B cell (primary cell): ENCODE measurements around the gene RDH12. TPM values are rescaled to one million over a fixed set of nuclear protein-coding genes. Genes with fewer than 3 reads are reported as not detected.

ENCODE experiments used
- ATAC-seq: fragments of 200-7000 bp; cut with Tn5 transposase; one replicate; pipeline ENCODE4 v1.10.0; 2021; ENCODE audit warnings: low read depth, mild to moderate bottlenecking, moderate number of reproducible peaks, moderate library complexity
- CTCF ChIA-PET: fragments of 350-600 bp; sonication (Branson Sonifier 250); formaldehyde crosslinking; loops from one replicate; lab custom pipeline; 2021; ENCODE audit warnings: antibody characterized with exemption, inconsistent platforms; lab: Charles Lee
- POLR2A ChIA-PET: fragments of 350-600 bp; sonication (Branson Sonifier 250); formaldehyde crosslinking; loops from one replicate; lab custom pipeline; 2021; ENCODE audit warnings: antibody characterized with exemption; lab: Charles Lee
- DNase-seq: peaks from one replicate; pipeline ENCODE4 v3.0.0; 2013
- H2AFZ ChIP-seq: 2 replicates; pipeline ENCODE4 v1.6.1; 2012; ENCODE audit warnings: mild to moderate bottlenecking, low read depth, low read length; ENCODE audit not compliant: insufficient read depth, poor library complexity, severe bottlenecking
- H3K27ac ChIP-seq, 2 donors: 1 replicate in 1 of 2; 2 replicates in 1 of 2; pipeline ENCODE4 v1.5.1; 2012 to 2013; ENCODE audit warnings: low read length in 2 of 2, mild to moderate bottlenecking in 2 of 2, moderate library complexity in 1 of 2
- H3K27me3 ChIP-seq, 4 experiments: fragments of 200-600 bp in 1 of 4; sonication (generic) in 1 of 4; replicated peaks in 1 of 4; 1 replicate in 2 of 4; 2 replicates in 2 of 4; pipeline versions ENCODE4 v1.6.1 to v1.7.0; 2013 to 2016; ENCODE audit warnings: low read length in 3 of 4, mild to moderate bottlenecking in 2 of 4, mixed read lengths in 1 of 4, moderate library complexity in 1 of 4; ENCODE audit not compliant: insufficient read depth in 4 of 4, control insufficient read depth in 3 of 4; ENCODE audit errors: control extremely low read depth in 1 of 4
- H3K36me3 ChIP-seq, 2 experiments: replicated peaks in 1 of 2; 1 replicate in 1 of 2; 2 replicates in 1 of 2; pipeline versions ENCODE4 v1.6.1 to v1.7.1; 2013; ENCODE audit warnings: low read length in 1 of 2; ENCODE audit not compliant: insufficient read depth in 2 of 2, control insufficient read depth in 1 of 2; ENCODE audit errors: control extremely low read depth in 1 of 2, extremely low read depth in 1 of 2
- H3K4me1 ChIP-seq, 2 donors: fragments of 200-600 bp in 1 of 2; sonication (generic) in 1 of 2; 1 replicate in 1 of 2; 2 replicates in 1 of 2; pipeline versions ENCODE4 v1.5.1 to v1.6.1; 2013 to 2017; ENCODE audit warnings: low read length in 2 of 2; ENCODE audit not compliant: control insufficient read depth in 2 of 2, insufficient read depth in 2 of 2
- H3K4me2 ChIP-seq: replicated peaks from 2 replicates; pipeline ENCODE3; 2012; ENCODE audit warnings: mild to moderate bottlenecking, low read depth, low read length; ENCODE audit not compliant: poor library complexity, severe bottlenecking
- H3K4me3 ChIP-seq, 5 experiments: fragments of 200-600 bp in 1 of 5; sonication (generic) in 1 of 5; 1 replicate in 3 of 5; 2 replicates in 2 of 5; pipeline versions ENCODE4 v1.5.1 to v1.7.0; 2011 to 2016; ENCODE audit warnings: low read length in 4 of 5, mild to moderate bottlenecking in 4 of 5, low read depth in 2 of 5, control low read depth in 1 of 5, moderate library complexity in 1 of 5; ENCODE audit not compliant: insufficient read depth in 1 of 5; ENCODE audit errors: control extremely low read depth in 1 of 5, extremely low read depth in 1 of 5
- H3K79me2 ChIP-seq: fragments of 200-600 bp; sonication (generic); one replicate; pipeline ENCODE4 v1.6.0; 2016; ENCODE audit warnings: low read length; ENCODE audit not compliant: control insufficient read depth, insufficient read depth
- H3K9ac ChIP-seq: fragments of 200-600 bp; sonication (generic); 2 replicates; pipeline ENCODE4 v1.6.1; 2017; ENCODE audit warnings: mild to moderate bottlenecking, low read length, moderate library complexity
- H3K9me3 ChIP-seq, 3 donors: one replicate each; pipeline versions ENCODE4 v1.6.1 to v1.7.1; 2013; ENCODE audit warnings: low read length in 2 of 3; ENCODE audit not compliant: control insufficient read depth in 2 of 3, insufficient read depth in 1 of 3; ENCODE audit errors: control extremely low read depth in 1 of 3
- H4K20me1 ChIP-seq: 2 replicates; pipeline ENCODE4 v1.6.0; 2012; ENCODE audit warnings: mild to moderate bottlenecking, low read length; ENCODE audit not compliant: insufficient read depth, control insufficient read depth, poor library complexity, severe bottlenecking
- H3K27ac Mint-ChIP-seq: one replicate; pipeline ENCODE4 v1.8.0; 2021; ENCODE audit warnings: mixed read lengths
- H3K27me3 Mint-ChIP-seq: one replicate; pipeline ENCODE4 v1.8.0; 2021; ENCODE audit warnings: mixed read lengths
- H3K4me1 Mint-ChIP-seq: one replicate; pipeline ENCODE4 v1.8.0; 2021; ENCODE audit warnings: mixed read lengths
- H3K4me3 Mint-ChIP-seq: one replicate; pipeline ENCODE4 v1.8.0; 2021; ENCODE audit warnings: mixed read lengths
- H3K9me3 Mint-ChIP-seq: one replicate; pipeline ENCODE4 v1.8.0; 2022; ENCODE audit warnings: mixed read lengths; ENCODE audit not compliant: insufficient read depth
- EZH2 ChIP-seq: IDR thresholded peaks from 2 replicates; pipeline ENCODE4 v1.6.1; 2012; ENCODE audit warnings: borderline replicate concordance, low read depth, mild to moderate bottlenecking, moderate library complexity, low read length; ENCODE audit not compliant: insufficient read depth, poor library complexity, severe bottlenecking
- WGBS: methylation state at CpG from one replicate; pipeline ENCODE4 v1.1.5; 2013; ENCODE audit warnings: missing lambda C conversion rate; ENCODE audit not compliant: insufficient coverage; 5-methylcytosine and 5-hydroxymethylcytosine counted together
- intact Hi-C: fragments of 100-400 bp; cut with micrococcal nuclease; formaldehyde crosslinking; loops from one replicate; pipeline ENCODE4 v1.10.0; 2022
- polyA plus RNA-seq: library from polyadenylated mRNA; depleted of rRNA; stranded (reverse); fragments of >200 nt; gene quantifications from 2 replicates; pipeline ENCODE4 v1.2.3, GENCODE V29; 2012
- total RNA-seq, 2 donors: library from RNA; stranded (reverse); fragments of 120-200 nt in 1 of 2; gene quantifications; 1 replicate in 1 of 2; 2 replicates in 1 of 2; pipeline versions ENCODE4 v1.2.3 to v1.2.4, GENCODE V29; 2013 to 2022
- TF ChIP-seq, protein P1 (sequence below): fragments of 200-600 bp; IDR thresholded peaks from one replicate; pipeline ENCODE4 v1.8.0; 2022; ENCODE audit warnings: antibody characterized with exemption, mild to moderate bottlenecking

Gene RDH12
- total and polyA plus RNA-seq, 2 donors (not counting 1 experiment from before 2014, with no cell fraction given), result not detected

DNA sequence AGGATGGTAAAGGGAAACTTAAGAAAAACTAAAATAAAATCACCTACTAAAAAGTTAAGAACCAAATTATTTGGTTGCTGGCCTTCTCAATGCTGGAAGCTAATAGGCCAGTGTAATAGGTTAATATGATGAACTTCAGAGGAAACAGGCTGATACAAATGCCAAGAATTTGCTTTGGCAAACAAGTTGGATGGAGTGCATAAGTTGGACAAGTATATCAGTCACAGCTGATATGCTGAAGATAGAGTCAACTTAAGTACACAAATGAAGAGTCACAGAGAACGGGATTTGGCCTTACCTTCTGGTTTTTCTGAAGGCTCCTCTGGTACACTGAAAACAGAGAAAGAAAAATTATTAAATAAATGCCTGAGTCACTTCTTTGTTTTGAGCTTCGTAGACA is 66.5 kb downstream of the RDH12 start:
- Histone ChIP-seq H3K4me1 (peaks cover 12 to 14% of the 10 kb centered on the region in 2 donors), H2AFZ (no peak overlapping the region), H3K27ac (no peak overlapping the region), H3K9ac (no peak overlapping the region), H3K9me3 (no peaks in the 10 kb centered on the region), H3K4me3 (no peak overlapping the region), H4K20me1 (no peaks in the 10 kb centered on the region), H3K4me2 (no peak overlapping the region), H3K79me2 (no peaks in the 10 kb centered on the region), H3K27me3 (no peaks in the 10 kb centered on the region), H3K36me3 (peaks cover 5 to 71% of the 10 kb centered on the region in 2 experiments)
- DNase-seq, result no peak
- H3K9me3 Mint-ChIP-seq, result no peaks in the 10 kb centered on the region
- H3K27me3 Mint-ChIP-seq, result no peaks in the 10 kb centered on the region
- no peak overlapping the region for H3K27ac Mint-ChIP-seq
- intact Hi-C loops, result no loop called here
- ChIA-PET POLR2A (no interaction called here), CTCF (no interaction called here)
- WGBS, result no CpG with 5 or more reads among the region's 2 CpGs
- TF ChIP-seq, protein P1, sequence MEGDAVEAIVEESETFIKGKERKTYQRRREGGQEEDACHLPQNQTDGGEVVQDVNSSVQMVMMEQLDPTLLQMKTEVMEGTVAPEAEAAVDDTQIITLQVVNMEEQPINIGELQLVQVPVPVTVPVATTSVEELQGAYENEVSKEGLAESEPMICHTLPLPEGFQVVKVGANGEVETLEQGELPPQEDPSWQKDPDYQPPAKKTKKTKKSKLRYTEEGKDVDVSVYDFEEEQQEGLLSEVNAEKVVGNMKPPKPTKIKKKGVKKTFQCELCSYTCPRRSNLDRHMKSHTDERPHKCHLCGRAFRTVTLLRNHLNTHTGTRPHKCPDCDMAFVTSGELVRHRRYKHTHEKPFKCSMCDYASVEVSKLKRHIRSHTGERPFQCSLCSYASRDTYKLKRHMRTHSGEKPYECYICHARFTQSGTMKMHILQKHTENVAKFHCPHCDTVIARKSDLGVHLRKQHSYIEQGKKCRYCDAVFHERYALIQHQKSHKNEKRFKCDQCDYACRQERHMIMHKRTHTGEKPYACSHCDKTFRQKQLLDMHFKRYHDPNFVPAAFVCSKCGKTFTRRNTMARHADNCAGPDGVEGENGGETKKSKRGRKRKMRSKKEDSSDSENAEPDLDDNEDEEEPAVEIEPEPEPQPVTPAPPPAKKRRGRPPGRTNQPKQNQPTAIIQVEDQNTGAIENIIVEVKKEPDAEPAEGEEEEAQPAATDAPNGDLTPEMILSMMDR, result no peak
- no peak for TF ChIP-seq EZH2
- H3K4me1 Mint-ChIP-seq, result peaks cover 16% of the 10 kb centered on the region
- ATAC-seq, result no peak
- no peak overlapping the region for H3K4me3 Mint-ChIP-seq

DNA sequence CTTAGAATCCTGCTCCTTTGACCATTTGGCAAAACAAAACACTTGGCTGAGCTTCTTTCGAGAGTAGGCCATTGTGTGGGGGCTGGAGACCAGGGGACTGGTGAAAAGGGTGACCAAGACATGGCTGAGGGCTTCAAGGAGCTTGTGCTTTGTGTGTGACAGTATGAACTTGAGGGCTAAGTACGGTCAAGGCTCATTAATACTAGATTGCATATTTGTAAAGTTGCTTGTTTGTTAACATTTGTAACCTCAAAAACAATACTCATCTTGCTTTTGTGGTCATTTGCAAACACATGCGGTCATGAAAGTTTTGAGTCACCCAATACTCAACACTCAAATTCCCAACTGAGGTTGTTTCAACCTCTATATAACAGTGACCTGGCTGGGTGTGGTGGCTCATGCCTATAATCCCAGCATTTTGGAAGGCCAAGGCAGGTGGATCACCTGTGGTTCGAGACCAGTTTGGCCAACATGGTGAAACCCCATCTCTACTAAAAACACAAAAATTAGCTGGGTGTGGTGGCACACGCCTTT is 72.2 kb downstream of the RDH12 start:
- Histone ChIP-seq H3K4me3 (no peak overlapping the region), H3K4me1 (no peaks in the 10 kb centered on the region), H4K20me1 (no peaks in the 10 kb centered on the region), H2AFZ (no peak overlapping the region), H3K9me3 (no peaks in the 10 kb centered on the region), H3K4me2 (no peak overlapping the region), H3K36me3 (peaks cover 5 to 85% of the 10 kb centered on the region in 2 experiments), H3K27ac (no peak overlapping the region), H3K9ac (no peak overlapping the region), H3K79me2 (no peaks in the 10 kb centered on the region), H3K27me3 (no peaks in the 10 kb centered on the region)
- intact Hi-C loops, result no loop called here
- DNase-seq (no peak), ATAC-seq (no peak)
- H3K4me1 Mint-ChIP-seq, result no peaks in the 10 kb centered on the region
- CTCF ChIA-PET, result no interaction called here
- TF ChIP-seq EZH2, result no peak
- TF ChIP-seq, protein P1, result no peak
- no peaks in the 10 kb centered on the region for H3K27me3 Mint-ChIP-seq
- no peak overlapping the region for H3K27ac Mint-ChIP-seq
- H3K9me3 Mint-ChIP-seq, result no peaks in the 10 kb centered on the region
- POLR2A ChIA-PET, result no interaction called here
- H3K4me3 Mint-ChIP-seq, result no peak overlapping the region
- 100% methylated on average over 4 of the region's 5 CpGs for WGBS
